Right lobe of liver (tissue), 4 donors: ENCODE data around the gene ASL.

Experiments used
- POLR2A ChIP-seq: fragments of 450-650 bp; IDR thresholded peaks from one replicate; pipeline ENCODE4 v1.6.1; 2017; ENCODE audit warnings: antibody characterized with exemption, mild to moderate bottlenecking
- TF ChIP-seq, protein P1 (sequence below), 4 donors: fragments of 200-600 bp in 3 of 4; fragments of 450-650 bp in 1 of 4; IDR thresholded peaks; one replicate each; pipeline versions ENCODE4 v1.5.1 to v1.8.0; 2016 to 2022; ENCODE audit warnings: antibody characterized with exemption in 4 of 4, mild to moderate bottlenecking in 2 of 4
- donor health status: DM: no; HTN: no; CAD: no.
- donor health status: DM: no; HTN: no; CAD: no.
- donor health status: DM: no; HTN: yes; CAD: no.

GRCh38 chr7:66078067-66078466 is 2.4 kb downstream of the ASL start:
- peak; percentile 35 for TF ChIP-seq POLR2A
- TF ChIP-seq, protein P1, sequence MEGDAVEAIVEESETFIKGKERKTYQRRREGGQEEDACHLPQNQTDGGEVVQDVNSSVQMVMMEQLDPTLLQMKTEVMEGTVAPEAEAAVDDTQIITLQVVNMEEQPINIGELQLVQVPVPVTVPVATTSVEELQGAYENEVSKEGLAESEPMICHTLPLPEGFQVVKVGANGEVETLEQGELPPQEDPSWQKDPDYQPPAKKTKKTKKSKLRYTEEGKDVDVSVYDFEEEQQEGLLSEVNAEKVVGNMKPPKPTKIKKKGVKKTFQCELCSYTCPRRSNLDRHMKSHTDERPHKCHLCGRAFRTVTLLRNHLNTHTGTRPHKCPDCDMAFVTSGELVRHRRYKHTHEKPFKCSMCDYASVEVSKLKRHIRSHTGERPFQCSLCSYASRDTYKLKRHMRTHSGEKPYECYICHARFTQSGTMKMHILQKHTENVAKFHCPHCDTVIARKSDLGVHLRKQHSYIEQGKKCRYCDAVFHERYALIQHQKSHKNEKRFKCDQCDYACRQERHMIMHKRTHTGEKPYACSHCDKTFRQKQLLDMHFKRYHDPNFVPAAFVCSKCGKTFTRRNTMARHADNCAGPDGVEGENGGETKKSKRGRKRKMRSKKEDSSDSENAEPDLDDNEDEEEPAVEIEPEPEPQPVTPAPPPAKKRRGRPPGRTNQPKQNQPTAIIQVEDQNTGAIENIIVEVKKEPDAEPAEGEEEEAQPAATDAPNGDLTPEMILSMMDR (IDR thresholded peaks at IDR 0.05): no peak
